Osteoblast (primary cell): Measurements from ENCODE around the gene KRT80. TPM values are rescaled to one million over a fixed set of nuclear protein-coding genes. Genes with fewer than 3 reads are reported as not detected.

Experiments
- DNase-seq: peaks from one replicate; pipeline ENCODE4 v3.0.0; 2011; ENCODE audit warnings: low spot score, mixed read lengths; ENCODE audit not compliant: insufficient read length; ENCODE audit errors: missing footprints
- H2AFZ ChIP-seq: 2 replicates; pipeline ENCODE4 v1.6.0; 2011; ENCODE audit warnings: mild to moderate bottlenecking, low read length
- H3K27ac ChIP-seq: 2 replicates; pipeline ENCODE4 v1.5.1; 2011; ENCODE audit warnings: mild to moderate bottlenecking, low read depth, low read length, moderate library complexity
- H3K27me3 ChIP-seq: 2 replicates; pipeline ENCODE4 v1.6.0; 2012; ENCODE audit warnings: mild to moderate bottlenecking, control low read depth, inconsistent platforms, low read length, moderate library complexity; ENCODE audit not compliant: insufficient read depth
- H3K36me3 ChIP-seq: 2 replicates; pipeline ENCODE4 v1.5.1; 2011; ENCODE audit warnings: mild to moderate bottlenecking, low read length, control low read depth, moderate library complexity; ENCODE audit not compliant: insufficient read depth
- H3K4me1 ChIP-seq: 2 replicates; pipeline ENCODE4 v1.5.1; 2011; ENCODE audit warnings: mild to moderate bottlenecking, low read length, control low read depth, moderate library complexity; ENCODE audit not compliant: insufficient read depth
- H3K4me2 ChIP-seq: 2 replicates; pipeline ENCODE4 v1.6.0; 2011; ENCODE audit warnings: mild to moderate bottlenecking, low read length; ENCODE audit not compliant: insufficient read depth
- H3K4me3 ChIP-seq: fragments of 200-600 bp; sonication (generic); 3 replicates; pipeline ENCODE4 v1.5.1; 2012; ENCODE audit warnings: mild to moderate bottlenecking, low read length, inconsistent platforms; ENCODE audit not compliant: insufficient read depth
- H3K79me2 ChIP-seq: 2 replicates; pipeline ENCODE4 v1.6.0; 2012; ENCODE audit warnings: mild to moderate bottlenecking, low read length, control low read depth, inconsistent platforms; ENCODE audit not compliant: insufficient read depth
- H3K9me3 ChIP-seq: 2 replicates; pipeline ENCODE4 v1.5.1; 2011; ENCODE audit warnings: low read depth, low read length, control low read depth
- H4K20me1 ChIP-seq: 2 replicates; pipeline ENCODE4 v1.6.0; 2012; ENCODE audit warnings: mild to moderate bottlenecking, low read length, control low read depth; ENCODE audit not compliant: insufficient read depth
- total RNA-seq: library from RNA; depleted of rRNA; stranded (reverse); fragments of >200 nt; gene quantifications from 2 replicates; pipeline ENCODE4 v1.2.3, GENCODE V29; 2012
- TF ChIP-seq, protein P1 (sequence below): IDR thresholded peaks from 2 replicates; pipeline ENCODE4 v1.5.1; 2011; ENCODE audit warnings: mild to moderate bottlenecking, low read depth, low read length, moderate library complexity; ENCODE audit errors: extremely low read depth

KRT80 gene
- total RNA-seq, 1 donor: 0.72 TPM

DNA sequence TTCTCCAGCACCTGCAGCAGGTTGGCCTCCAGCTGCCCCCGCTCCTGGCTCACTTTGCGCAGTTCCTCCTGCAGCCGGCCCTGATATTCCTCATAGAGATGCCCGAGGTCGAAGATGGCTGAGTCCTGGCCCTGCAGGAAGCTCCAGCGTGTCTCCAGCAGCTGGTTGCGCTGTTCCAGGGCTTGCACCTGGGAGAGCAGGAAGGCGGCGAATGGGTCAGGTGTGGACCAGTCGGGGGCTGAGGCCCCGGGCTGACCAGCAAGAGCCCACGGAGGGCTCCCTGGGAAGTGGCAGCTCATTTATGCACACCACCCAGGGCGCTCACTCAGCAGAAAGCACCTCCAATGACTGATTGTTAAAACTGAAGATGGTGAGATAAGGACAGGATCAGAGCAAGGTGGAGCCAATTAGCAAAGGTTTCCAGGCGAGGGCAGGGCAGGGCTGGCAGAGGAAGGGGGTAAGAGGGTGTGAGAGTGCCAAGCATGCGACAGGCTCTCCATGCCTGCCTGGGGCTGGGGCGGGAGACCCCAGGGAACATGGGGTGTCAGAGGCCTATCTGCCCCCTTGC, 6.3 kb downstream of the KRT80 start:
- no peaks in the 10 kb centered on the region for H3K27me3 ChIP-seq
- no peaks in the 10 kb centered on the region for H3K79me2 ChIP-seq
- no peaks in the 10 kb centered on the region for H3K9me3 ChIP-seq
- peak; percentile 27 for DNase-seq
- no peak overlapping the region for H3K4me2 ChIP-seq
- TF ChIP-seq, protein P1, sequence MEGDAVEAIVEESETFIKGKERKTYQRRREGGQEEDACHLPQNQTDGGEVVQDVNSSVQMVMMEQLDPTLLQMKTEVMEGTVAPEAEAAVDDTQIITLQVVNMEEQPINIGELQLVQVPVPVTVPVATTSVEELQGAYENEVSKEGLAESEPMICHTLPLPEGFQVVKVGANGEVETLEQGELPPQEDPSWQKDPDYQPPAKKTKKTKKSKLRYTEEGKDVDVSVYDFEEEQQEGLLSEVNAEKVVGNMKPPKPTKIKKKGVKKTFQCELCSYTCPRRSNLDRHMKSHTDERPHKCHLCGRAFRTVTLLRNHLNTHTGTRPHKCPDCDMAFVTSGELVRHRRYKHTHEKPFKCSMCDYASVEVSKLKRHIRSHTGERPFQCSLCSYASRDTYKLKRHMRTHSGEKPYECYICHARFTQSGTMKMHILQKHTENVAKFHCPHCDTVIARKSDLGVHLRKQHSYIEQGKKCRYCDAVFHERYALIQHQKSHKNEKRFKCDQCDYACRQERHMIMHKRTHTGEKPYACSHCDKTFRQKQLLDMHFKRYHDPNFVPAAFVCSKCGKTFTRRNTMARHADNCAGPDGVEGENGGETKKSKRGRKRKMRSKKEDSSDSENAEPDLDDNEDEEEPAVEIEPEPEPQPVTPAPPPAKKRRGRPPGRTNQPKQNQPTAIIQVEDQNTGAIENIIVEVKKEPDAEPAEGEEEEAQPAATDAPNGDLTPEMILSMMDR: no peak
- peaks cover 57% of the 10 kb centered on the region for H3K4me1 ChIP-seq
- H3K36me3 ChIP-seq: no peaks in the 10 kb centered on the region
- peak overlapping the region; percentile 75 for H2AFZ ChIP-seq
- H3K27ac ChIP-seq: peak overlapping the region; percentile 78
- no peaks in the 10 kb centered on the region for H4K20me1 ChIP-seq
- no peak overlapping the region for H3K4me3 ChIP-seq

- Histone ChIP-seq H3K27ac (no peak overlapping the region), H3K4me2 (no peak overlapping the region), H3K4me1 (peaks cover 50% of the 10 kb centered on the region), H4K20me1 (no peaks in the 10 kb centered on the region), H3K79me2 (no peaks in the 10 kb centered on the region), H3K27me3 (no peaks in the 10 kb centered on the region), H3K4me3 (no peak overlapping the region), H2AFZ (no peak overlapping the region), H3K36me3 (no peaks in the 10 kb centered on the region), H3K9me3 (no peaks in the 10 kb centered on the region)
- no peak for DNase-seq
- TF ChIP-seq, protein P1: no peak
Measured at GRCh38 chr12:52184813-52185212, 7.0 kb downstream of the KRT80 start.

DNA sequence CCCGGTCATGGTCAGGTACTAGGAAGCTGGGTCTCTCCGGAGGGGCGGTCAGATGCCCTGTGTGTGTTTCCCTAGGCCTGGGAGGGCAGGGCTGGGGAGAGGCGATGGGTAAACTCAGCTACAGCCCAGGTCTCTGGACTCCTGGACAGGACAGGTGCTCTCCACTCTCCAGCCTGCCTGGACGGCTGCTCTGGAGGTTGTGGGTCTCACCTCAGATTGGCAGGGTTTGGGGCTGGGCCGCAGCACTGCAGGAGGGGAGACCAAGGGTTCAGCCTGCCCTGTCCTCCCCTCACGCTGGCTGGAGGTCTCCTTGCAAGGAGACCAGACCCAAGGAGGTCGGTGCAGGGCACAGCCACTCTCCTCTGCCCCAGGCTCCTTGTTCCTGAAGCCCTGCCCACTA, 7.8 kb downstream of the KRT80 start:
- H2AFZ ChIP-seq: no peak overlapping the region
- DNase-seq: peak; percentile 50
- H4K20me1 ChIP-seq: no peaks in the 10 kb centered on the region
- H3K4me3 ChIP-seq: no peak overlapping the region
- H3K79me2 ChIP-seq: no peaks in the 10 kb centered on the region
- no peaks in the 10 kb centered on the region for H3K36me3 ChIP-seq
- no peaks in the 10 kb centered on the region for H3K9me3 ChIP-seq
- H3K4me2 ChIP-seq: no peak overlapping the region
- H3K27ac ChIP-seq: no peak overlapping the region
- peaks cover 49% of the 10 kb centered on the region for H3K4me1 ChIP-seq
- no peaks in the 10 kb centered on the region for H3K27me3 ChIP-seq
- TF ChIP-seq, protein P1: no peak

- H3K27ac ChIP-seq: no peak overlapping the region
- no peak overlapping the region for H2AFZ ChIP-seq
- H3K4me1 ChIP-seq: peaks cover 50% of the 10 kb centered on the region
- no peaks in the 10 kb centered on the region for H3K9me3 ChIP-seq
- no peaks in the 10 kb centered on the region for H4K20me1 ChIP-seq
- peak; percentile 55 for DNase-seq
- H3K4me2 ChIP-seq: no peak overlapping the region
- H3K79me2 ChIP-seq: no peaks in the 10 kb centered on the region
- TF ChIP-seq, protein P1: no peak
- H3K27me3 ChIP-seq: no peaks in the 10 kb centered on the region
- no peaks in the 10 kb centered on the region for H3K36me3 ChIP-seq
- no peak overlapping the region for H3K4me3 ChIP-seq
Measured at GRCh38 chr12:52183544-52183910, 8.3 kb downstream of the KRT80 start.
